ENCODE data around the gene MAGEA1.
"Not testable (repeated sequence)": the region's sequence is repeated elsewhere in the genome, so short reads cannot be mapped to it uniquely, and the experiment has no call there.

The MAGEA1 gene

GRCh38 chrX:153179131-153179530 lies at the start of gene MAGEA1:
TSS of gene MAGEA1 (plus strand) at chrX:153179284. CDS start at chrX:153182390, 3,106 bp downstream.
- in situ Hi-C loops (cut with MboI; ENCODE audit: low sequenced_read_pairs, unreplicated experiment), result no loop called here
- no peak for DNase-seq (ENCODE audit: low spot score)

GRCh38 chrX:153132924-153133323 lies 46.2 kb upstream of the MAGEA1 start:
- DNase-seq (ENCODE audit: low spot score); in situ Hi-C loops (cut with MboI; ENCODE audit: low sequenced_read_pairs, unreplicated experiment): not testable (repeated sequence)

More at GRCh38 chrX:153179131-153179530, at the start of gene MAGEA1:
- TF ChIP-seq CTCF (IDR thresholded peaks at IDR 0.05; ENCODE audit: borderline replicate concordance, control extremely low read depth, extremely low read depth, insufficient read depth, missing control alignments), result no peak

- DNase-seq (ENCODE audit: low spot score); in situ Hi-C loops (cut with MboI; ENCODE audit: low sequenced_read_pairs, unreplicated experiment): not testable (repeated sequence)
These were observed 40.0 kb upstream of the MAGEA1 start for GRCh38 chrX:153139074-153139473.

- in situ Hi-C loops (cut with MboI; ENCODE audit: low sequenced_read_pairs, unreplicated experiment); DNase-seq (ENCODE audit: low spot score): not testable (repeated sequence)
These were observed 32.8 kb upstream of the MAGEA1 start for GRCh38 chrX:153146288-153146687.

GRCh38 chrX:153153516-153153915 lies 25.6 kb upstream of the MAGEA1 start:
- DNase-seq (ENCODE audit: low spot score), result no peak
- in situ Hi-C loops (cut with MboI; ENCODE audit: low sequenced_read_pairs, unreplicated experiment), result no loop called here
- no peak for TF ChIP-seq CTCF (IDR thresholded peaks at IDR 0.05; ENCODE audit: borderline replicate concordance, control extremely low read depth, extremely low read depth, insufficient read depth, missing control alignments)

GRCh38 chrX:153157450-153157849 lies 21.6 kb upstream of the MAGEA1 start:
- no peak for TF ChIP-seq CTCF (IDR thresholded peaks at IDR 0.05; ENCODE audit: borderline replicate concordance, control extremely low read depth, extremely low read depth, insufficient read depth, missing control alignments)
- in situ Hi-C loops (cut with MboI; ENCODE audit: low sequenced_read_pairs, unreplicated experiment), result no loop called here
- DNase-seq (ENCODE audit: low spot score), result no peak

- TF ChIP-seq CTCF (IDR thresholded peaks at IDR 0.05; ENCODE audit: borderline replicate concordance, control extremely low read depth, extremely low read depth, insufficient read depth, missing control alignments), result no peak
- DNase-seq (ENCODE audit: low spot score), result no peak
- in situ Hi-C loops (cut with MboI; ENCODE audit: low sequenced_read_pairs, unreplicated experiment), result no loop called here
These were observed 20.8 kb upstream of the MAGEA1 start for GRCh38 chrX:153158319-153158718.

- no peak for TF ChIP-seq CTCF (IDR thresholded peaks at IDR 0.05; ENCODE audit: borderline replicate concordance, control extremely low read depth, extremely low read depth, insufficient read depth, missing control alignments)
- DNase-seq (ENCODE audit: low spot score), result no peak
- in situ Hi-C loops (cut with MboI; ENCODE audit: low sequenced_read_pairs, unreplicated experiment), result no loop called here
These were observed 17.1 kb upstream of the MAGEA1 start for GRCh38 chrX:153161952-153162351.

Data from GM13976 (cell line).